Neural progenitor cell (in vitro differentiated cells): Measurements from ENCODE around the gene RPS6KA5. TPM values are rescaled to one million over a fixed set of nuclear protein-coding genes. Genes with fewer than 3 reads are reported as not detected.

Experiments
- DNase-seq: peaks from one replicate; pipeline ENCODE4 v3.0.0-alpha.2; 2016; ENCODE audit warnings: low spot score
- H2AFZ ChIP-seq: fragments of 200-600 bp; sonication (generic); replicated peaks from 2 replicates; pipeline ENCODE4 v1.6.1; 2016; ENCODE audit warnings: antibody characterized with exemption
- H3F3A ChIP-seq: fragments of 200-600 bp; sonication (generic); 2 replicates; pipeline ENCODE4 v1.6.1; 2016; ENCODE audit warnings: antibody characterized with exemption, low read depth
- H3K27ac ChIP-seq: fragments of 200-600 bp; sonication (generic); 2 replicates; pipeline ENCODE4 v1.5.1; 2016; ENCODE audit warnings: mild to moderate bottlenecking
- H3K27me3 ChIP-seq: fragments of 200-600 bp; sonication (generic); 2 replicates; pipeline ENCODE4 v1.6.1; 2016; ENCODE audit warnings: mild to moderate bottlenecking, moderate library complexity
- H3K36me3 ChIP-seq: fragments of 200-600 bp; sonication (generic); 2 replicates; pipeline ENCODE4 v1.5.1; 2016
- H3K4me1 ChIP-seq: fragments of 200-600 bp; sonication (generic); 2 replicates; pipeline ENCODE4 v1.6.1; 2016; ENCODE audit warnings: mixed run types
- H3K4me2 ChIP-seq: fragments of 200-600 bp; sonication (generic); 2 replicates; pipeline ENCODE4 v1.6.1; 2016
- H3K4me3 ChIP-seq: fragments of 200-600 bp; sonication (generic); 2 replicates; pipeline ENCODE4 v1.5.1; 2016
- H3K79me2 ChIP-seq: fragments of 200-600 bp; sonication (generic); 2 replicates; pipeline ENCODE4 v1.6.1; 2016; ENCODE audit warnings: low read depth
- H3K9ac ChIP-seq: fragments of 200-600 bp; sonication (generic); 2 replicates; pipeline ENCODE4 v1.6.1; 2016
- H3K9me3 ChIP-seq: fragments of 200-600 bp; sonication (generic); 2 replicates; pipeline ENCODE4 v1.5.1; 2016; ENCODE audit warnings: low read depth
- H4K20me1 ChIP-seq: fragments of 200-600 bp; sonication (generic); 2 replicates; pipeline ENCODE4 v1.6.1; 2016; ENCODE audit warnings: low read depth
- H3K27ac Mint-ChIP-seq: 3 replicates; pipeline ENCODE4 v1.8.0; 2021; ENCODE audit warnings: mixed read lengths
- H3K27me3 Mint-ChIP-seq: 2 replicates; pipeline ENCODE4 v1.8.0; 2022; ENCODE audit warnings: low read depth, mild to moderate bottlenecking, inconsistent platforms, moderate library complexity, mixed read lengths; ENCODE audit not compliant: insufficient read depth
- H3K36me3 Mint-ChIP-seq: 3 replicates; pipeline ENCODE4 v1.8.0; 2021; ENCODE audit warnings: mixed read lengths
- H3K4me1 Mint-ChIP-seq: 3 replicates; pipeline ENCODE4 v1.8.0; 2021; ENCODE audit warnings: mixed read lengths
- H3K4me3 Mint-ChIP-seq: 3 replicates; pipeline ENCODE4 v1.8.0; 2021; ENCODE audit warnings: mild to moderate bottlenecking, moderate library complexity, mixed read lengths
- H3K9me3 Mint-ChIP-seq: 3 replicates; pipeline ENCODE4 v1.8.0; 2020; ENCODE audit warnings: mixed read lengths
- CTCF ChIP-seq: fragments of 200-600 bp; sonication (generic); IDR thresholded peaks from 2 replicates; pipeline ENCODE4 v1.5.1; 2017; ENCODE audit warnings: antibody characterized with exemption, mild to moderate bottlenecking
- EZH2 ChIP-seq: fragments of 200-600 bp; sonication (generic); IDR thresholded peaks from 2 replicates; pipeline ENCODE4 v1.6.1; 2017; ENCODE audit warnings: antibody characterized with exemption, mild to moderate bottlenecking, moderate library complexity
- EZH2phosphoT487 ChIP-seq: fragments of 200-600 bp; sonication (generic); IDR thresholded peaks from 2 replicates; pipeline ENCODE4 v1.6.1; 2017; ENCODE audit warnings: antibody characterized with exemption
- total RNA-seq: library from RNA; depleted of rRNA; stranded (reverse); fragments of >200 nt; gene quantifications from 2 replicates; pipeline ENCODE4 v1.2.3, GENCODE V29; 2015; ENCODE audit warnings: low replicate concordance

RPS6KA5 gene
- total RNA-seq, 1 donor from 2014 or later = 8.3 TPM

- Histone ChIP-seq H3K27ac (no peak overlapping the region), H3K4me3 (no peak overlapping the region), H4K20me1 (peaks cover 3% of the 10 kb centered on the region), H3F3A (no peaks in the 10 kb centered on the region), H3K79me2 (no peaks in the 10 kb centered on the region), H3K4me1 (peaks cover 4% of the 10 kb centered on the region), H3K9ac (no peak overlapping the region), H3K27me3 (peaks cover 3% of the 10 kb centered on the region), H2AFZ (no peak overlapping the region), H3K4me2 (no peak overlapping the region), H3K9me3 (no peaks in the 10 kb centered on the region), H3K36me3 (no peaks in the 10 kb centered on the region)
- H3K27me3 Mint-ChIP-seq = peaks cover 10% of the 10 kb centered on the region
- peaks cover 43% of the 10 kb centered on the region for H3K4me1 Mint-ChIP-seq
- H3K27ac Mint-ChIP-seq = no peak overlapping the region
- no peaks in the 10 kb centered on the region for H3K9me3 Mint-ChIP-seq
- H3K4me3 Mint-ChIP-seq = no peak overlapping the region
- TF ChIP-seq EZH2 = no peak
- TF ChIP-seq EZH2phosphoT487 = no peak
- no peak for TF ChIP-seq CTCF
- H3K36me3 Mint-ChIP-seq = no peaks in the 10 kb centered on the region
- no peak for DNase-seq
These were observed 250.7 kb downstream of the RPS6KA5 start for GRCh38 chr14:90809530-90810312.

- Mint-ChIP-seq H3K4me3 (no peak overlapping the region), H3K36me3 (no peaks in the 10 kb centered on the region), H3K27me3 (peaks cover 10% of the 10 kb centered on the region), H3K27ac (no peak overlapping the region), H3K9me3 (no peaks in the 10 kb centered on the region), H3K4me1 (peaks cover 42% of the 10 kb centered on the region)
- no peak for DNase-seq
- no peaks in the 10 kb centered on the region for H3F3A ChIP-seq
- H4K20me1 ChIP-seq = peaks cover 3% of the 10 kb centered on the region
- H3K36me3 ChIP-seq = no peaks in the 10 kb centered on the region
- H3K4me2 ChIP-seq = no peak overlapping the region
- H3K79me2 ChIP-seq = no peaks in the 10 kb centered on the region
- H3K27me3 ChIP-seq = no peaks in the 10 kb centered on the region
- no peak overlapping the region for H3K9ac ChIP-seq
- peaks cover 4% of the 10 kb centered on the region for H3K4me1 ChIP-seq
- no peak for TF ChIP-seq EZH2phosphoT487
- no peak for TF ChIP-seq EZH2
- no peak for TF ChIP-seq CTCF
- no peak overlapping the region for H3K4me3 ChIP-seq
- no peak overlapping the region for H2AFZ ChIP-seq
- H3K9me3 ChIP-seq = no peaks in the 10 kb centered on the region
- no peak overlapping the region for H3K27ac ChIP-seq
These were observed 251.5 kb downstream of the RPS6KA5 start for GRCh38 chr14:90808759-90809529.

- Mint-ChIP-seq H3K4me3 (no peak overlapping the region), H3K9me3 (no peaks in the 10 kb centered on the region), H3K27me3 (peaks cover 5% of the 10 kb centered on the region), H3K36me3 (no peaks in the 10 kb centered on the region), H3K27ac (peak overlapping the region; percentile 67), H3K4me1 (peaks cover 39% of the 10 kb centered on the region)
- no peak overlapping the region for H3K4me3 ChIP-seq
- no peak overlapping the region for H3K27ac ChIP-seq
- no peak for TF ChIP-seq EZH2phosphoT487
- no peak for TF ChIP-seq EZH2
- TF ChIP-seq CTCF = no peak
- no peaks in the 10 kb centered on the region for H3K27me3 ChIP-seq
- no peaks in the 10 kb centered on the region for H3K79me2 ChIP-seq
- H3K4me2 ChIP-seq = no peak overlapping the region
- no peak overlapping the region for H2AFZ ChIP-seq
- no peaks in the 10 kb centered on the region for H4K20me1 ChIP-seq
- H3K4me1 ChIP-seq = peaks cover 4% of the 10 kb centered on the region
- no peaks in the 10 kb centered on the region for H3K9me3 ChIP-seq
- no peak overlapping the region for H3K9ac ChIP-seq
- no peak for DNase-seq
- H3K36me3 ChIP-seq = no peaks in the 10 kb centered on the region
- H3F3A ChIP-seq = no peaks in the 10 kb centered on the region
These were observed 253.4 kb downstream of the RPS6KA5 start for GRCh38 chr14:90807060-90807459.
